Measurements from ENCODE around the gene MEF2C.

DNA sequence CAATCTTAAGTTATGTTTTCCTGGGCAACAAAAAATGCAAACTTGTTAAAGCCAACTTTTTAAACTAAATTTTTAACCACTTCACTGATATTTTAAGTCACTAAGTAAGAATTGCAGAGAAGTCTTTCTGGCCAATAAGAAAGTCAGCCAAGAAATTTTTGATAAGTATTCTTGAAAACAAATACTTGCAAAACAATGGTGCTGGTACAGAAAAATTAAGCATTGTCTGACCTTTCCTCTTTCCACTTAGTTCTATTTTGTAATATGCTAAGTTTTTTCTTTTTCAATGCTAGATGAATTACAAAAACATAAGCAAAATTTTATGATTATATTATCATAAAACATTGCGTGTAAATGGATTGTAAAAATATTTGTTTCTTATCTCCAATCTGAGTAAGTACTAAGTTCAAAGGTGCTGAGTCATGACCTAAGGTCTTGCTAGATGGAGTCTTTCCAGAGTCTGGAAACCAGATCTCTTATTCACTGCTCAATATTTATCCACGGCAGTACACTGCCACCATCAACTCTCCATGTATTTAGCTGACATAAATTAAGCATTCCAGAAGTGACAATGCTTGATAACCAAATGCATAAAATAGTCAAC is 139.7 kb downstream of the MEF2C start:
- TF ChIP-seq, protein P1, sequence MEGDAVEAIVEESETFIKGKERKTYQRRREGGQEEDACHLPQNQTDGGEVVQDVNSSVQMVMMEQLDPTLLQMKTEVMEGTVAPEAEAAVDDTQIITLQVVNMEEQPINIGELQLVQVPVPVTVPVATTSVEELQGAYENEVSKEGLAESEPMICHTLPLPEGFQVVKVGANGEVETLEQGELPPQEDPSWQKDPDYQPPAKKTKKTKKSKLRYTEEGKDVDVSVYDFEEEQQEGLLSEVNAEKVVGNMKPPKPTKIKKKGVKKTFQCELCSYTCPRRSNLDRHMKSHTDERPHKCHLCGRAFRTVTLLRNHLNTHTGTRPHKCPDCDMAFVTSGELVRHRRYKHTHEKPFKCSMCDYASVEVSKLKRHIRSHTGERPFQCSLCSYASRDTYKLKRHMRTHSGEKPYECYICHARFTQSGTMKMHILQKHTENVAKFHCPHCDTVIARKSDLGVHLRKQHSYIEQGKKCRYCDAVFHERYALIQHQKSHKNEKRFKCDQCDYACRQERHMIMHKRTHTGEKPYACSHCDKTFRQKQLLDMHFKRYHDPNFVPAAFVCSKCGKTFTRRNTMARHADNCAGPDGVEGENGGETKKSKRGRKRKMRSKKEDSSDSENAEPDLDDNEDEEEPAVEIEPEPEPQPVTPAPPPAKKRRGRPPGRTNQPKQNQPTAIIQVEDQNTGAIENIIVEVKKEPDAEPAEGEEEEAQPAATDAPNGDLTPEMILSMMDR (IDR thresholded peaks at IDR 0.05): no peak
- no peak for TF ChIP-seq POLR2A (IDR thresholded peaks at IDR 0.05)
- no peak for TF ChIP-seq POLR2AphosphoS5 (IDR thresholded peaks at IDR 0.05)

All from sigmoid colon (tissue), 4 donors.